ENCODE data around the gene MDGA2. TPM values are rescaled to one million over a fixed set of nuclear protein-coding genes. Genes with fewer than 3 reads are reported as not detected.

Gene MDGA2
- total RNA-seq, 6 donors from 2014 or later, result 0.61 TPM; not detected in 5

- Histone ChIP-seq H3K27me3 (no peaks in the 10 kb centered on the region), H3K36me3 (no peaks in the 10 kb centered on the region), H3K9me3 (no peaks in the 10 kb centered on the region), H3K27ac (no peak overlapping the region), H3K4me1 (no peaks in the 10 kb centered on the region), H3K4me3 (no peak overlapping the region)
- DNase-seq (no peak), ATAC-seq (ENCODE audit: low FRiP score in 2 of 2) (no peak)
- WGBS, 2 donors, result 50 to 61% methylated on average over 2 of the region's 2 CpGs
- TF ChIP-seq EP300 (IDR thresholded peaks at IDR 0.05) (no peak), POLR2AphosphoS5 (IDR thresholded peaks at IDR 0.05) (no peak), CTCF (IDR thresholded peaks at IDR 0.05) (no peak), POLR2A (IDR thresholded peaks at IDR 0.05) (no peak)
Observed at GRCh38 chr14:47103771-47104170, 571.6 kb downstream of the MDGA2 start.

GRCh38 chr14:47102472-47102871, 572.9 kb downstream of the MDGA2 start:
- WGBS, 2 donors, result 45 to 58% methylated on average over 3 of the region's 3 CpGs
- DNase-seq (no peak), ATAC-seq (ENCODE audit: low FRiP score in 2 of 2) (no peak)
- H3K27ac ChIP-seq, result no peak overlapping the region
- no peak for TF ChIP-seq EP300 (IDR thresholded peaks at IDR 0.05)
- no peak for TF ChIP-seq POLR2A (IDR thresholded peaks at IDR 0.05)
- no peak for TF ChIP-seq POLR2AphosphoS5 (IDR thresholded peaks at IDR 0.05)
- no peak for TF ChIP-seq CTCF (IDR thresholded peaks at IDR 0.05)
- no peaks in the 10 kb centered on the region for H3K4me1 ChIP-seq
- no peaks in the 10 kb centered on the region for H3K36me3 ChIP-seq
- no peaks in the 10 kb centered on the region for H3K27me3 ChIP-seq
- H3K4me3 ChIP-seq, result no peak overlapping the region
- H3K9me3 ChIP-seq, result no peaks in the 10 kb centered on the region

GRCh38 chr14:47085678-47086077, 589.7 kb downstream of the MDGA2 start:
- no peak for ATAC-seq (ENCODE audit: low FRiP score in 2 of 2)
- Histone ChIP-seq H3K4me3 (no peak overlapping the region), H3K36me3 (no peaks in the 10 kb centered on the region), H3K27me3 (no peaks in the 10 kb centered on the region), H3K27ac (no peak overlapping the region), H3K4me1 (no peaks in the 10 kb centered on the region), H3K9me3 (no peaks in the 10 kb centered on the region)
- DNase-seq, result no peak
- no peak for TF ChIP-seq POLR2A (IDR thresholded peaks at IDR 0.05)
- WGBS, 2 donors, result 95 to 97% methylated on average over 1 of the region's 1 CpG

GRCh38 chr14:47065326-47065725, 610.1 kb downstream of the MDGA2 start:
- TF ChIP-seq POLR2AphosphoS5 (IDR thresholded peaks at IDR 0.05), result no peak
- TF ChIP-seq CTCF (IDR thresholded peaks at IDR 0.05), result no peak
- TF ChIP-seq EP300 (IDR thresholded peaks at IDR 0.05), result no peak
- no peak for TF ChIP-seq POLR2A (IDR thresholded peaks at IDR 0.05)
- DNase-seq, result no peak
- 74 to 76% methylated on average over 1 of the region's 1 CpG for WGBS, 2 donors

GRCh38 chr14:47060050-47060449, 615.4 kb downstream of the MDGA2 start:
- DNase-seq (no peak), ATAC-seq (ENCODE audit: low FRiP score in 2 of 2) (no peak)
- WGBS, 2 donors, result 74 to 82% methylated on average over 3 of the region's 3 CpGs
- no peaks in the 10 kb centered on the region for H3K36me3 ChIP-seq
- TF ChIP-seq CTCF (IDR thresholded peaks at IDR 0.05), result no peak
- no peak for TF ChIP-seq EP300 (IDR thresholded peaks at IDR 0.05)
- TF ChIP-seq POLR2A (IDR thresholded peaks at IDR 0.05), result no peak
- TF ChIP-seq POLR2AphosphoS5 (IDR thresholded peaks at IDR 0.05), result no peak
- no peaks in the 10 kb centered on the region for H3K4me1 ChIP-seq
- H3K4me3 ChIP-seq, result no peak overlapping the region
- no peaks in the 10 kb centered on the region for H3K9me3 ChIP-seq
- H3K27me3 ChIP-seq, result no peaks in the 10 kb centered on the region
- no peak overlapping the region for H3K27ac ChIP-seq

More at GRCh38 chr14:47065326-47065725, 610.1 kb downstream of the MDGA2 start:
- H3K27me3 ChIP-seq, result no peaks in the 10 kb centered on the region
- no peaks in the 10 kb centered on the region for H3K36me3 ChIP-seq
- H3K27ac ChIP-seq, result no peak overlapping the region
- no peak overlapping the region for H3K4me3 ChIP-seq
- no peak for ATAC-seq (ENCODE audit: low FRiP score in 2 of 2)
- no peaks in the 10 kb centered on the region for H3K9me3 ChIP-seq
- H3K4me1 ChIP-seq, result no peaks in the 10 kb centered on the region

Measured in upper lobe of left lung (tissue), 6 donors.